ENCODE results near the gene PRMT3.

DNA sequence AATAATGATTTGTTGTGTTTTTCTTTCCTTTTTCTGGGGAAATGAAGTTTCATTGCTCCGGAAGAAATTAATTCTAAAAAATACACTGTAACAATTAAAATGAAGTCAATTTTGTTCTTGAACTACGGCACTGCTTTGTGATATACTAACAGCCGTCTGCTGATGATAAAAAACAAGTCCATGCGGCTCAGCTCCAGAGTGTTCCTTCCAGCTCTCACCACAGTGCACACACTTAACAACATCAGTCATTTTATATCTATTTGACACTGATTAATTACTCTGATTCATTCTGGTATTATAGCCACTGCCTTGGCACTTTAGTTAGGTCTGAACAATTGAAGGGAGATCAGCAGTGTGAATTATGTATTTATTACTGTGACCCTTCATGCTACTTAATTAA lies 114.5 kb downstream of the PRMT3 start:
- TF ChIP-seq, protein P1, sequence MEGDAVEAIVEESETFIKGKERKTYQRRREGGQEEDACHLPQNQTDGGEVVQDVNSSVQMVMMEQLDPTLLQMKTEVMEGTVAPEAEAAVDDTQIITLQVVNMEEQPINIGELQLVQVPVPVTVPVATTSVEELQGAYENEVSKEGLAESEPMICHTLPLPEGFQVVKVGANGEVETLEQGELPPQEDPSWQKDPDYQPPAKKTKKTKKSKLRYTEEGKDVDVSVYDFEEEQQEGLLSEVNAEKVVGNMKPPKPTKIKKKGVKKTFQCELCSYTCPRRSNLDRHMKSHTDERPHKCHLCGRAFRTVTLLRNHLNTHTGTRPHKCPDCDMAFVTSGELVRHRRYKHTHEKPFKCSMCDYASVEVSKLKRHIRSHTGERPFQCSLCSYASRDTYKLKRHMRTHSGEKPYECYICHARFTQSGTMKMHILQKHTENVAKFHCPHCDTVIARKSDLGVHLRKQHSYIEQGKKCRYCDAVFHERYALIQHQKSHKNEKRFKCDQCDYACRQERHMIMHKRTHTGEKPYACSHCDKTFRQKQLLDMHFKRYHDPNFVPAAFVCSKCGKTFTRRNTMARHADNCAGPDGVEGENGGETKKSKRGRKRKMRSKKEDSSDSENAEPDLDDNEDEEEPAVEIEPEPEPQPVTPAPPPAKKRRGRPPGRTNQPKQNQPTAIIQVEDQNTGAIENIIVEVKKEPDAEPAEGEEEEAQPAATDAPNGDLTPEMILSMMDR (IDR thresholded peaks at IDR 0.05): no peak
- TF ChIP-seq POLR2AphosphoS5 (IDR thresholded peaks at IDR 0.05): no peak

All from breast epithelium (tissue), 3 donors.